K562 (cell line): ENCODE measurements around the gene DGLUCY. TPM values are rescaled to one million over a fixed set of nuclear protein-coding genes. Genes with fewer than 3 reads are reported as not detected.

Source experiments
- CEBPG ChIP-seq, 3 experiments: fragments of 200-800 bp in 1 of 3; sonication (Bioruptor generic) in 1 of 3; sonication (generic) in 1 of 3; formaldehyde crosslinking in 1 of 3; IDR thresholded peaks in 2 of 3; conservative IDR thresholded peaks in 1 of 3; 2 replicates each; pipeline versions ENCODE4 v1.6.1 to v1.8.0; 2016 to 2022; ENCODE audit warnings: missing compliant biosample characterization in 2 of 3, missing genetic modification characterization in 2 of 3, mild to moderate bottlenecking in 1 of 3, missing genetic modification reagents in 1 of 3
- CHD1 ChIP-seq: fragments of 200-600 bp; sonication (generic); IDR thresholded peaks from one replicate; pipeline ENCODE4 v1.6.1; 2012; ENCODE audit warnings: mild to moderate bottlenecking, moderate library complexity, low read length, inconsistent platforms
- CTBP1 ChIP-seq: fragments of 450-650 bp; IDR thresholded peaks from 2 replicates; pipeline ENCODE4 v1.6.1; 2016; ENCODE audit warnings: borderline replicate concordance
- HNRNPH1 ChIP-seq: fragments of 200-400 bp; formaldehyde crosslinking; optimal IDR thresholded peaks from 2 replicates; pipeline ENCODE3; 2017; ENCODE audit warnings: low read depth, mild to moderate bottlenecking, low read length, moderate library complexity
- HSF4 ChIP-seq: fragments of 250-450 bp; sonication (Bioruptor Pico); IDR thresholded peaks from 2 replicates; pipeline ENCODE4 v2.1.2; 2022; ENCODE audit warnings: mild to moderate bottlenecking, moderate library complexity, borderline replicate concordance
- MAZ ChIP-seq, 2 experiments: fragments of 450-650 bp in 1 of 2; sonication (generic) in 1 of 2; formaldehyde crosslinking; IDR thresholded peaks in 1 of 2; conservative IDR thresholded peaks in 1 of 2; 2 replicates each; pipeline versions ENCODE4 v1.4.0 to v1.5.0; 2020; ENCODE audit warnings: mild to moderate bottlenecking in 1 of 2, missing genetic modification reagents in 1 of 2
- MEIS2 ChIP-seq: fragments of 450-650 bp; IDR thresholded peaks from 2 replicates; pipeline ENCODE4 v1.6.1; 2014; ENCODE audit warnings: mild to moderate bottlenecking; ENCODE audit not compliant: partially characterized antibody
- NCOA6 ChIP-seq: fragments of 450-650 bp; IDR thresholded peaks from 2 replicates; pipeline ENCODE4 v1.6.1; 2017; ENCODE audit warnings: mild to moderate bottlenecking
- RBFOX2 ChIP-seq: fragments of 200-400 bp; formaldehyde crosslinking; IDR thresholded peaks from 2 replicates; pipeline ENCODE4 v1.6.1; 2017; ENCODE audit warnings: low read depth, mild to moderate bottlenecking, low read length, moderate library complexity
- RHOXF2B ChIP-seq: fragments of 250-450 bp; sonication (Bioruptor Pico); conservative IDR thresholded peaks from 2 replicates; pipeline ENCODE4 v1.5.1; 2021
- SAFB ChIP-seq: fragments of 200-400 bp; formaldehyde crosslinking; IDR thresholded peaks from 2 replicates; pipeline ENCODE4 v1.6.1; 2017; ENCODE audit warnings: low read depth, low read length, borderline replicate concordance
- SAP30 ChIP-seq: fragments of 200-600 bp; sonication (generic); IDR thresholded peaks from 2 replicates; pipeline ENCODE4 v1.6.1; 2012; ENCODE audit warnings: borderline replicate concordance, low read depth, mild to moderate bottlenecking, moderate library complexity, low read length, control low read depth, inconsistent platforms; ENCODE audit not compliant: insufficient read depth, poor library complexity, severe bottlenecking
- SIX5 ChIP-seq, 2 experiments: IDR thresholded peaks; 2 replicates each; pipeline ENCODE4 v1.6.1; 2011; ENCODE audit warnings: low read length in 2 of 2, borderline replicate concordance in 1 of 2, low read depth in 1 of 2, mild to moderate bottlenecking in 1 of 2, moderate library complexity in 1 of 2; ENCODE audit not compliant: insufficient read depth in 1 of 2
- STAG1 ChIP-seq: sonication (generic); formaldehyde crosslinking; IDR thresholded peaks from 2 replicates; pipeline ENCODE4 v1.5.0; 2020; ENCODE audit warnings: missing genetic modification reagents, borderline replicate concordance
- TCF7 ChIP-seq: sonication (generic); IDR thresholded peaks from 2 replicates; pipeline ENCODE4 v1.6.1; 2016; ENCODE audit warnings: antibody characterized with exemption, borderline replicate concordance
- ZNF217 ChIP-seq: sonication (generic); formaldehyde crosslinking; IDR thresholded peaks from 2 replicates; pipeline ENCODE4 v1.8.0; 2022; ENCODE audit warnings: mild to moderate bottlenecking, missing genetic modification reagents
- ZNF436 ChIP-seq: fragments of 250-450, 450-650 bp; sonication (Bioruptor Pico); formaldehyde crosslinking; IDR thresholded peaks from 2 replicates; pipeline ENCODE4 v1.7.0; 2020; ENCODE audit warnings: mild to moderate bottlenecking
- ZNF695 ChIP-seq: fragments of 450-650 bp; formaldehyde crosslinking; IDR thresholded peaks from 2 replicates; pipeline ENCODE4 v1.4.0; 2020; ENCODE audit warnings: mild to moderate bottlenecking, moderate library complexity
- ZNF75A ChIP-seq: fragments of 450-650 bp; formaldehyde crosslinking; IDR thresholded peaks from 2 replicates; pipeline ENCODE4 v1.4.0; 2020; ENCODE audit warnings: mild to moderate bottlenecking
- polyA plus RNA-seq, 8 experiments: library from polyadenylated mRNA; depleted of rRNA in 4 of 8; stranded (reverse) in 5 of 8; unstranded in 3 of 8; fragments of >200 nt; fragmentation: Nextera tagmentation in 2 of 8; fragmentation: Illumina TruSeq in 1 of 8; extraction: Ambion mirVana in 2 of 8; extraction: Trizol in 1 of 8; gene quantifications; 2 replicates each; pipeline versions ENCODE4 v1.2.1 to v1.2.3, GENCODE V29; 2011 to 2014; ENCODE audit warnings: inconsistent platforms in 1 of 8, missing spikeins in 1 of 8
- total RNA-seq, 7 experiments: library from RNA; depleted of rRNA in 6 of 7; stranded (reverse); fragments of >200 nt in 6 of 7; fragmentation: Illumina TruSeq in 2 of 7; extraction: Trizol in 2 of 7; gene quantifications; 2 replicates each; pipeline versions ENCODE4 v1.2.1 to v1.2.3, GENCODE V29; 2011 to 2021; ENCODE audit warnings: low replicate concordance in 1 of 7
- TF ChIP-seq, protein P1 (sequence below): fragments of 250-450 bp; sonication (Bioruptor Pico); IDR thresholded peaks from 2 replicates; pipeline ENCODE4 v1.8.0; 2021; ENCODE audit warnings: moderate library complexity, mild to moderate bottlenecking, inconsistent platforms
- TF ChIP-seq, protein P2 (sequence below): fragments of 250-450 bp; sonication (Bioruptor Pico); IDR thresholded peaks from 2 replicates; pipeline ENCODE4 v1.4.0; 2020; ENCODE audit warnings: mild to moderate bottlenecking
- TF ChIP-seq, protein P3 (sequence below): sonication (generic); formaldehyde crosslinking; IDR thresholded peaks from 2 replicates; pipeline ENCODE4 v1.8.1; 2023; ENCODE audit warnings: missing genetic modification reagents, mild to moderate bottlenecking, borderline replicate concordance

The DGLUCY gene
- total and polyA plus RNA-seq, 9 of the 15 experiments (the other 6 are each of a cell fraction or from before 2014, with no cell fraction given): 9.9 to 28.4 (median 21.0) TPM

DNA sequence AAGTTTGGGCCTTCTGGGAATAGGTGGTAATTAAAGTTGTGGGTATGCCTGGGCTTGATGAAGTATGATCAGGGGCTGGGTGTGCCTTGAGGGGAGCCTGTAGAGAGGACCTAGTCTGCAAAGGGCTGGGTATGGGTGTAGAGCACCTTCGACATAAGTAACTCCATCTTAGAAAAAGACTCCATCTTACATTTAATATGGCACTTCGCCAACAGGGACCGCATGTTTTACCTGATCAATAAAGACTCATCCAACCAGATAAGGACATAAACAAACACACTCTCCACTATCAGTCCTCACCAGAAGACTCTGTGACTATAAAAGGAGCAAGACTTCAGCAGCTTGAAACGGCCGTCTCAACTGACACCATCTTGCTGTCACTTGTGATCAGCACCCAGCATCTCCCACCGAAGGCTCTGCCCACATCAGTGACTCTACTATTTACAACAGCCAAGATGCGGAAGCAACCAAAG lies 154.1 kb downstream of the DGLUCY start (continued):
- TF ChIP-seq HNRNPH1: no peak
- TF ChIP-seq RHOXF2B: peak; percentile 94
- no peak for TF ChIP-seq SAFB
- TF ChIP-seq NCOA6: no peak
- TF ChIP-seq ZNF75A (CRISPR knock-in tag): peak; percentile 72
- peak; percentile 41; the same call in 1 of the 2 replicates for TF ChIP-seq CTBP1
- no peak for TF ChIP-seq RBFOX2
- no peak for TF ChIP-seq STAG1 (CRISPR knock-in tag)
- peak; percentile 56 to 98; a peak in 3 of 4 replicates for TF ChIP-seq MAZ (CRISPR knock-in tag; conservative IDR thresholded peaks at IDR 0.05 in 1 of 2, IDR thresholded peaks at IDR 0.05 in 1 of 2)
- no peak for TF ChIP-seq SIX5 (IDR thresholded peaks at IDR 0.05; ENCODE audit: borderline replicate concordance in 1 of 2, insufficient read depth in 1 of 2, low read depth in 1 of 2, low read length in 2 of 2)
- peak; percentile 98 for TF ChIP-seq HSF4 (CRISPR knock-in tag)
- TF ChIP-seq CEBPG (CRISPR knock-in tag; IDR thresholded peaks at IDR 0.05): no peak
- TF ChIP-seq CEBPG (tag; conservative IDR thresholded peaks at IDR 0.05 in 1 of 2, IDR thresholded peaks at IDR 0.05 in 1 of 2): no peak
- TF ChIP-seq CHD1: no peak
- TF ChIP-seq, protein P1, sequence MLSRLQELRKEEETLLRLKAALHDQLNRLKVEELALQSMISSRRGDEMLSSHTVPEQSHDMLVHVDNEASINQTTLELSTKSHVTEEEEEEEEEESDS (CRISPR knock-in tag): peak; percentile 52; the same call in 1 of the 2 replicates
- peak; percentile 93 for TF ChIP-seq ZNF695 (CRISPR knock-in tag)
- TF ChIP-seq ZNF436 (CRISPR knock-in tag): no peak
- peak; percentile 81 for TF ChIP-seq MEIS2
- TF ChIP-seq, protein P2, sequence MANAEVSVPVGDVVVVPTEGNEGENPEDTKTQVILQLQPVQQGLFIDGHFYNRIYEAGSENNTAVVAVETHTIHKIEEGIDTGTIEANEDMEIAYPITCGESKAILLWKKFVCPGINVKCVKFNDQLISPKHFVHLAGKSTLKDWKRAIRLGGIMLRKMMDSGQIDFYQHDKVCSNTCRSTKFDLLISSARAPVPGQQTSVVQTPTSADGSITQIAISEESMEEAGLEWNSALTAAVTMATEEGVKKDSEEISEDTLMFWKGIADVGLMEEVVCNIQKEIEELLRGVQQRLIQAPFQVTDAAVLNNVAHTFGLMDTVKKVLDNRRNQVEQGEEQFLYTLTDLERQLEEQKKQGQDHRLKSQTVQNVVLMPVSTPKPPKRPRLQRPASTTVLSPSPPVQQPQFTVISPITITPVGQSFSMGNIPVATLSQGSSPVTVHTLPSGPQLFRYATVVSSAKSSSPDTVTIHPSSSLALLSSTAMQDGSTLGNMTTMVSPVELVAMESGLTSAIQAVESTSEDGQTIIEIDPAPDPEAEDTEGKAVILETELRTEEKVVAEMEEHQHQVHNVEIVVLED (CRISPR knock-in tag): peak; percentile 56
- no peak for TF ChIP-seq ZNF217 (CRISPR knock-in tag)
- TF ChIP-seq SAP30: no peak
- TF ChIP-seq, protein P3, sequence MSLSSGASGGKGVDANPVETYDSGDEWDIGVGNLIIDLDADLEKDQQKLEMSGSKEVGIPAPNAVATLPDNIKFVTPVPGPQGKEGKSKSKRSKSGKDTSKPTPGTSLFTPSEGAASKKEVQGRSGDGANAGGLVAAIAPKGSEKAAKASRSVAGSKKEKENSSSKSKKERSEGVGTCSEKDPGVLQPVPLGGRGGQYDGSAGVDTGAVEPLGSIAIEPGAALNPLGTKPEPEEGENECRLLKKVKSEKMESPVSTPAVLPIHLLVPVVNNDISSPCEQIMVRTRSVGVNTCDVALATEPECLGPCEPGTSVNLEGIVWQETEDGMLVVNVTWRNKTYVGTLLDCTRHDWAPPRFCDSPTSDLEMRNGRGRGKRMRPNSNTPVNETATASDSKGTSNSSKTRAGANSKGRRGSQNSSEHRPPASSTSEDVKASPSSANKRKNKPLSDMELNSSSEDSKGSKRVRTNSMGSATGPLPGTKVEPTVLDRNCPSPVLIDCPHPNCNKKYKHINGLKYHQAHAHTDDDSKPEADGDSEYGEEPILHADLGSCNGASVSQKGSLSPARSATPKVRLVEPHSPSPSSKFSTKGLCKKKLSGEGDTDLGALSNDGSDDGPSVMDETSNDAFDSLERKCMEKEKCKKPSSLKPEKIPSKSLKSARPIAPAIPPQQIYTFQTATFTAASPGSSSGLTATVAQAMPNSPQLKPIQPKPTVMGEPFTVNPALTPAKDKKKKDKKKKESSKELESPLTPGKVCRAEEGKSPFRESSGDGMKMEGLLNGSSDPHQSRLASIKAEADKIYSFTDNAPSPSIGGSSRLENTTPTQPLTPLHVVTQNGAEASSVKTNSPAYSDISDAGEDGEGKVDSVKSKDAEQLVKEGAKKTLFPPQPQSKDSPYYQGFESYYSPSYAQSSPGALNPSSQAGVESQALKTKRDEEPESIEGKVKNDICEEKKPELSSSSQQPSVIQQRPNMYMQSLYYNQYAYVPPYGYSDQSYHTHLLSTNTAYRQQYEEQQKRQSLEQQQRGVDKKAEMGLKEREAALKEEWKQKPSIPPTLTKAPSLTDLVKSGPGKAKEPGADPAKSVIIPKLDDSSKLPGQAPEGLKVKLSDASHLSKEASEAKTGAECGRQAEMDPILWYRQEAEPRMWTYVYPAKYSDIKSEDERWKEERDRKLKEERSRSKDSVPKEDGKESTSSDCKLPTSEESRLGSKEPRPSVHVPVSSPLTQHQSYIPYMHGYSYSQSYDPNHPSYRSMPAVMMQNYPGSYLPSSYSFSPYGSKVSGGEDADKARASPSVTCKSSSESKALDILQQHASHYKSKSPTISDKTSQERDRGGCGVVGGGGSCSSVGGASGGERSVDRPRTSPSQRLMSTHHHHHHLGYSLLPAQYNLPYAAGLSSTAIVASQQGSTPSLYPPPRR (CRISPR knock-in tag): no peak
- TF ChIP-seq TCF7: no peak
